MM.1S (cell line): Measurements from ENCODE around the gene MYBPC1.

Source experiments
- CTCF ChIP-seq: fragments of 300-600 bp; sonication (generic); IDR thresholded peaks from 2 replicates; pipeline ENCODE4 v1.5.1; 2016; ENCODE audit warnings: antibody characterized with exemption, low read length, mixed read lengths
- EZH2 ChIP-seq: fragments of 300-600 bp; sonication (generic); optimal IDR thresholded peaks from 2 replicates; pipeline ENCODE3; 2017; ENCODE audit warnings: low read depth, mild to moderate bottlenecking, antibody characterized with exemption, low read length, mixed read lengths

GRCh38 chr12:101653030-101653429 lies 58.3 kb downstream of the MYBPC1 start:
- TF ChIP-seq CTCF: no peak
- no peak for TF ChIP-seq EZH2
